Sciatic nerve (tissue), 2 donors: ENCODE results near the gene QARS1. TPM values are rescaled to one million over a fixed set of nuclear protein-coding genes. Genes with fewer than 3 reads are reported as not detected.

Source experiments
- ATAC-seq: fragments of 200-7000 bp; cut with Tn5 transposase; one replicate; pipeline ENCODE4 v1.9.1; 2020; ENCODE audit warnings: mild to moderate bottlenecking, moderate library complexity
- DNase-seq: peaks from one replicate; pipeline ENCODE4 v3.0.0-alpha.2; 2020; ENCODE audit warnings: low spot score
- intact Hi-C: fragments of 100-400 bp; cut with DNase I; formaldehyde crosslinking; loops from one replicate; pipeline ENCODE4 v1.14.2; 2022
- total RNA-seq: library from RNA; stranded (reverse); fragmentation: NEBNext Ultra II Directional; extraction: Animal tissue kit (Norgen Biotek cat#: 25700); gene quantifications from one replicate; pipeline ENCODE4 v1.2.1, GENCODE V29; 2021
- donor health status: DM: no; HTN: no; CAD: no.
- donor health status: DM: no; HTN: no; CAD: no.

Gene QARS1
- 123 TPM for total RNA-seq

- peak; percentile 95 for DNase-seq
- ATAC-seq = peak; percentile 99
- intact Hi-C loops = no loop called here
Measured at GRCh38 chr3:49104427-49105291, at the start of gene QARS1. QARS1 (minus strand) TSS chr3:49104757; CDS start chr3:49104733, 24 bp downstream.

GRCh38 chr3:49153349-49153912 lies 48.9 kb upstream of the QARS1 start:
- ATAC-seq = no peak
- intact Hi-C loops = no loop called here
- DNase-seq = no peak

- intact Hi-C loops = no loop called here
- ATAC-seq (no peak), DNase-seq (no peak)
Measured at GRCh38 chr3:49151610-49152009, 47.1 kb upstream of the QARS1 start.

- ATAC-seq = no peak
- intact Hi-C loops = no loop called here
- no peak for DNase-seq
Measured at GRCh38 chr3:49148159-49148558, 43.6 kb upstream of the QARS1 start.

- no peak for DNase-seq
- intact Hi-C loops = no loop called here
- ATAC-seq = no peak
Measured at GRCh38 chr3:49140080-49140479, 35.5 kb upstream of the QARS1 start.

GRCh38 chr3:49135499-49135898 lies 30.9 kb upstream of the QARS1 start:
- ATAC-seq (no peak), DNase-seq (no peak)
- intact Hi-C loops = no loop called here

GRCh38 chr3:49134471-49135265 lies 30.1 kb upstream of the QARS1 start:
- intact Hi-C loops = no loop called here
- ATAC-seq = no peak
- no peak for DNase-seq

GRCh38 chr3:49133226-49133951 lies 28.8 kb upstream of the QARS1 start:
- DNase-seq = peak; percentile 90
- peak; percentile 95 for ATAC-seq

GRCh38 chr3:49132437-49133225 lies 28.1 kb upstream of the QARS1 start, which contains the start of gene LAMB2:
LAMB2 (minus strand) TSS chr3:49133050; CDS start chr3:49132867, 183 bp downstream.
- intact Hi-C loops = no loop called here
- DNase-seq = peak; percentile 86

More at GRCh38 chr3:49133226-49133951, 28.8 kb upstream of the QARS1 start:
- intact Hi-C loops = no loop called here

GRCh38 chr3:49132073-49132436 lies 27.5 kb upstream of the QARS1 start:
- ATAC-seq (no peak), DNase-seq (no peak)
- intact Hi-C loops = no loop called here

More at GRCh38 chr3:49132437-49133225, 28.1 kb upstream of the QARS1 start, which contains the start of gene LAMB2:
- ATAC-seq = peak; percentile 93

GRCh38 chr3:49131576-49131975 lies 27.0 kb upstream of the QARS1 start:
- ATAC-seq (no peak), DNase-seq (no peak)
- intact Hi-C loops = no loop called here

GRCh38 chr3:49131040-49131439 lies 26.5 kb upstream of the QARS1 start:
- DNase-seq = no peak
- intact Hi-C loops = no loop called here
- no peak for ATAC-seq

- ATAC-seq (no peak), DNase-seq (no peak)
- intact Hi-C loops = no loop called here
Measured at GRCh38 chr3:49124991-49125670, 20.6 kb upstream of the QARS1 start.

- intact Hi-C loops = no loop called here
- ATAC-seq = no peak
- no peak for DNase-seq
Measured at GRCh38 chr3:49124203-49124602, 19.6 kb upstream of the QARS1 start.

- DNase-seq (no peak), ATAC-seq (no peak)
- intact Hi-C loops = no loop called here
Measured at GRCh38 chr3:49123687-49124086, 19.1 kb upstream of the QARS1 start.

- DNase-seq (no peak), ATAC-seq (no peak)
- intact Hi-C loops = no loop called here
Measured at GRCh38 chr3:49122886-49123545, 18.5 kb upstream of the QARS1 start.

GRCh38 chr3:49122451-49122850 lies 17.9 kb upstream of the QARS1 start:
- no peak for ATAC-seq
- DNase-seq = no peak
- intact Hi-C loops = no loop called here
